Esophagus squamous epithelium (tissue), 5 donors: ENCODE measurements around the gene PDPK1. TPM values are rescaled to one million over a fixed set of nuclear protein-coding genes. Genes with fewer than 3 reads are reported as not detected.

Experiments used
- DNase-seq: peaks from one replicate; lab custom pipeline; 2025; lab: John Stamatoyannopoulos, UW
- H3K27ac ChIP-seq, 4 donors: fragments of 200-600 bp; sonication (generic); one replicate each; pipeline ENCODE4 v1.5.1; 2016 to 2019; ENCODE audit warnings: mild to moderate bottlenecking in 1 of 4
- H3K27me3 ChIP-seq, 4 donors: fragments of 200-600 bp; sonication (generic); 1 replicate in 3 of 4; 2 replicates in 1 of 4; pipeline versions ENCODE4 v1.5.1 to v1.6.0; 2017 to 2021; ENCODE audit warnings: antibody characterized with exemption in 1 of 4
- H3K36me3 ChIP-seq, 3 donors: fragments of 200-600 bp; sonication (generic); one replicate each; pipeline ENCODE4 v1.5.1; 2016 to 2019
- H3K4me1 ChIP-seq, 3 donors: fragments of 200-600 bp; sonication (generic); one replicate each; pipeline ENCODE4 v1.5.1; 2017 to 2019
- H3K4me3 ChIP-seq, 4 donors: fragments of 200-600 bp; sonication (generic); 1 replicate in 3 of 4; 2 replicates in 1 of 4; pipeline ENCODE4 v1.5.1; 2016 to 2019; ENCODE audit warnings: mild to moderate bottlenecking in 2 of 4, moderate library complexity in 1 of 4
- H3K9me3 ChIP-seq, 3 donors: fragments of 200-600 bp; sonication (generic); one replicate each; pipeline ENCODE4 v1.5.1; 2016 to 2019
- POLR2A ChIP-seq, 4 donors: fragments of 450-650 bp; IDR thresholded peaks; one replicate each; pipeline ENCODE4 v1.6.1; 2017; ENCODE audit warnings: antibody characterized with exemption in 4 of 4, mild to moderate bottlenecking in 4 of 4, moderate library complexity in 3 of 4
- WGBS, 2 donors: methylation state at CpG; one replicate each; pipeline ENCODE4 v1.1.5; 2018; 5-methylcytosine and 5-hydroxymethylcytosine counted together
- intact Hi-C: fragments of 100-400 bp; cut with DNase I; formaldehyde crosslinking; loops from one replicate; pipeline ENCODE4 v1.15.0; 2022
- total RNA-seq, 4 donors: library from RNA; depleted of rRNA; stranded (reverse); fragments of >200 nt; gene quantifications; one replicate each; pipeline ENCODE4 v1.1.0, GENCODE V29; 2016
- TF ChIP-seq, protein P1 (sequence below), 6 experiments: fragments of 450-650 bp in 4 of 6; fragments of 200-600 bp in 2 of 6; sonication (generic) in 2 of 6; IDR thresholded peaks; one replicate each; pipeline ENCODE4 v1.5.1; 2016 to 2019; ENCODE audit warnings: antibody characterized with exemption in 6 of 6, mild to moderate bottlenecking in 4 of 6, moderate library complexity in 4 of 6
- donor health status: DM: yes; HTN: yes; CAD: no.

PDPK1 gene
- total RNA-seq, 4 donors from 2014 or later, result 18.3 to 28.2 (median 23.3) TPM

DNA sequence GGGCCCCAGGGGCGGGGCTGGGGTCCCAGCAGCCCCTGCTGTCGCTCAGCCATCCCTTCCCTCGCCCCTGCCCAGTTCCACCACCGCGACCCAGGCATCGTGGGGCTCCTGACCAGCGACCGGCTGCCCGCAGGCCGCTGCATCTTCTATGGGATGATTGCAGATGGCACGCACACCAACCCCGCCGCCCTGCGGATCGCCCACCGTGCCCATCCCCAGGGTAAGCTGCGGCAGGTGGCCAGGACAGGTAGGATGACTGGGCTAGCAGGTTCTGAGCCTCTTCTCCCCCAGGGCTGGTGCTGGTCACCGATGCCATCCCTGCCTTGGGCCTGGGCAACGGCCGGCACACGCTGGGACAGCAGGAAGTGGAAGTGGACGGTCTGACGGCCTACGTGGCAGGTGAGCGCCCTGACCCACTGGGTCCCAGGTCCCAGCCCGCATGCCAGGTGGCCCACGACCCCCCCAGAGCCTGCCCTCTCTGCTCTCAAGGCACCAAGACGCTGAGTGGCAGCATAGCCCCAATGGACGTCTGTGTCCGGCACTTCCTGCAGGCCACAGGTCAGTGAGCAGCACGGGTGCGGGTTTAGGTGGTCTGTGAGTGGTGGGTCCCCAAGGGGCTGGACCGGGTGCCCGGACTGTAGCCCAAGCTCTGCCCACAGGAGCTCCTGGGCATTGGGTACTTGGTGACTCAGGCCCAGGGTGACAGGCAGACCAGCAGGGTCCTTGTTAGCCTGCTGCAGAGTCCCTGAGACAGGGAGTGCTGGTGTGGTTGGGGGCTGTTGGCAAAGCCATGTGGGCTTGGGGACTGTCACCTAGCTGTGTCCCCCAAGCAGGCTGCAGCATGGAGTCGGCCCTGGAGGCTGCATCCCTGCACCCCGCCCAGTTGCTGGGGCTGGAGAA, 9.4 kb upstream of the PDPK1 start:
- TF ChIP-seq POLR2A (IDR thresholded peaks at IDR 0.05), result no peak
- TF ChIP-seq, protein P1, sequence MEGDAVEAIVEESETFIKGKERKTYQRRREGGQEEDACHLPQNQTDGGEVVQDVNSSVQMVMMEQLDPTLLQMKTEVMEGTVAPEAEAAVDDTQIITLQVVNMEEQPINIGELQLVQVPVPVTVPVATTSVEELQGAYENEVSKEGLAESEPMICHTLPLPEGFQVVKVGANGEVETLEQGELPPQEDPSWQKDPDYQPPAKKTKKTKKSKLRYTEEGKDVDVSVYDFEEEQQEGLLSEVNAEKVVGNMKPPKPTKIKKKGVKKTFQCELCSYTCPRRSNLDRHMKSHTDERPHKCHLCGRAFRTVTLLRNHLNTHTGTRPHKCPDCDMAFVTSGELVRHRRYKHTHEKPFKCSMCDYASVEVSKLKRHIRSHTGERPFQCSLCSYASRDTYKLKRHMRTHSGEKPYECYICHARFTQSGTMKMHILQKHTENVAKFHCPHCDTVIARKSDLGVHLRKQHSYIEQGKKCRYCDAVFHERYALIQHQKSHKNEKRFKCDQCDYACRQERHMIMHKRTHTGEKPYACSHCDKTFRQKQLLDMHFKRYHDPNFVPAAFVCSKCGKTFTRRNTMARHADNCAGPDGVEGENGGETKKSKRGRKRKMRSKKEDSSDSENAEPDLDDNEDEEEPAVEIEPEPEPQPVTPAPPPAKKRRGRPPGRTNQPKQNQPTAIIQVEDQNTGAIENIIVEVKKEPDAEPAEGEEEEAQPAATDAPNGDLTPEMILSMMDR (IDR thresholded peaks at IDR 0.05), result no peak
- H3K9me3 ChIP-seq, result no peaks in the 10 kb centered on the region
- H3K27ac ChIP-seq, result no peak overlapping the region
- H3K27me3 ChIP-seq, result no peaks in the 10 kb centered on the region
- H3K36me3 ChIP-seq, result peaks cover 29 to 74% (median 30%) of the 10 kb centered on the region in 3 donors
- H3K4me1 ChIP-seq, result peaks cover 8 to 30% (median 8%) of the 10 kb centered on the region in 3 donors
- intact Hi-C loops, result no loop called here
- H3K4me3 ChIP-seq, result no peak overlapping the region
- 87 to 92% methylated on average over 3 to 7 of the region's 36 CpGs for WGBS, 2 donors
- DNase-seq, result no peak

DNA sequence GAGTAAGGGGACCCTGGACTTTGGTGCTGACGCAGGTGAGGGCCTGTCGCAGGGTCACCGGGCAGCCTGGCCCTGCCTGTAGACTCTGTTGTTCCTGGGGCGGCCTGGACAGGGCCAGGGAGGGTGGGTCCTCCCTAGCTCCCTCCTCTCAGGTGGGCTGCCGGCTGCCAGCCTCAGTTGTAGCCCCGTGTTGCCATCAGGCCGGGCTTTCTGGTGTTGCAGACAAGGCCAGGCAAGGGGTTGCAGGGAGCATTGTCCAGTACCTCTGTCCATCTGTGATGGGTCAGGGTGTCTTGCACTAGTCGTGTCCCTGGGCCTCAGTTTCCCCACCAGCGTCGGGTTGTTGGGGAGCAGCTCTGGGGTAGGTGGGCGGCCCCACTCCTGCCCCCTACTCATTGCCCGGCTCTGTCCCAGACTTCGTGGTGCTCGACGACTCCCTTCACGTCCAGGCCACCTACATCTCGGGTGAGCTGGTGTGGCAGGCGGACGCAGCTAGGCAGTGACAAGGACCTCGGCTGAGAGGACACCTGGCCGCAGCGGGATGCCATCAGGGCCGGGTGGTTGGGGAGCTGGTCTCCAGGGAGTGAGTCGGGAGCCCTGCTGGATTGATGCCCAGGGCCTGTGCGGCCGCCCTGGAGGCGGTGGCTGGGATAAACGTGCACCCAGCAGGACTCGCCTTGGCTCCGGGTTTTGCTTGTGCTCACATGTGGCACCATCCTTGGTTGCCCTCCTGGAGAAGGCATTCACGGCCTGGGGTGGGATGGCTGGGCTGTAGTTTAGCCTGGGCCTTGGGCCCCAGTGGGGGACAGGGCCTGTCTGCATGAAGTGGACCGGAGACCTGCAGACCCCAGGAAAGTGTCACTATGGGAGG, 8.5 kb upstream of the PDPK1 start:
- peaks cover 8 to 34% (median 9%) of the 10 kb centered on the region in 3 donors for H3K4me1 ChIP-seq
- H3K36me3 ChIP-seq, result peaks cover 22 to 65% (median 23%) of the 10 kb centered on the region in 3 donors
- H3K4me3 ChIP-seq, result no peak overlapping the region
- no peak for DNase-seq
- H3K27ac ChIP-seq, result no peak overlapping the region
- intact Hi-C loops, result no loop called here
- WGBS, 2 donors, result 47 to 77% methylated on average over 3 to 9 of the region's 32 CpGs
- no peak for TF ChIP-seq POLR2A (IDR thresholded peaks at IDR 0.05)
- TF ChIP-seq, protein P1 (IDR thresholded peaks at IDR 0.05), result no peak
- no peaks in the 10 kb centered on the region for H3K9me3 ChIP-seq
- H3K27me3 ChIP-seq, result no peaks in the 10 kb centered on the region

DNA sequence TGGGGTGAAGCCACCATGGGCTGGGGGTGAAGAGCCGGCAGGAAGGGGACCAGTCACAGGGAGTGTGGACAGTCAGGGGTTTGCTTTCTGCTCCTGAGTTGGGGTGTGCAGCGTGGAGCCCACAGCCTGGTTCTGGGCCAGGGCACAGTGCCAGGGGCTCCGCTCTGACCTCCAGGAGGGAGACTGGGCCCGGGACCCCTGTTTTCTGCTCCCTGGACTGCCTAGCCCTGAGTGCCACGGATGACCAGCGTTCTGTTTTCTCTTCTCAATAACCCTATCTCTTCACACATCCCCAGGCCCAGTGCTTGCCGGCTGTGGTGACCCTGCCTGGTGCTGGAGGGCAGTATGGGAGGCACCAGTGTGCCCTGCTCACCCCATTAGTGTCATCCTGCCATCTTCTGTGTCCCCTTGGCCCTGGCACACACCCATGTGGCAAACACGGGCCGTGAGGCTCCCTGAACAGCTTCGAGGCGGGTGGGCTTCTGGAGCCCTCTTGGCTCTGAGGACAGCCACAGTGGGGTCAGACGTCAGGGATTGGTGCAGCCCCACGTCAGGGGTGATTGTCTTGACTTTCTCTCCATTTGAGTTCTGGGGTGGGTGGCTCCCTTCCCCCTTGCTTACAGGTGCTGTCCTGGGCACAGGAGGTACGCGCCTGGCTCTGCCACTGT, 7.7 kb upstream of the PDPK1 start:
- DNase-seq, result no peak
- Histone ChIP-seq H3K27ac (peak overlapping the region in 3 of 4 donors; percentile 97 to 99 (median 99)), H3K27me3 (no peaks in the 10 kb centered on the region)

DNA sequence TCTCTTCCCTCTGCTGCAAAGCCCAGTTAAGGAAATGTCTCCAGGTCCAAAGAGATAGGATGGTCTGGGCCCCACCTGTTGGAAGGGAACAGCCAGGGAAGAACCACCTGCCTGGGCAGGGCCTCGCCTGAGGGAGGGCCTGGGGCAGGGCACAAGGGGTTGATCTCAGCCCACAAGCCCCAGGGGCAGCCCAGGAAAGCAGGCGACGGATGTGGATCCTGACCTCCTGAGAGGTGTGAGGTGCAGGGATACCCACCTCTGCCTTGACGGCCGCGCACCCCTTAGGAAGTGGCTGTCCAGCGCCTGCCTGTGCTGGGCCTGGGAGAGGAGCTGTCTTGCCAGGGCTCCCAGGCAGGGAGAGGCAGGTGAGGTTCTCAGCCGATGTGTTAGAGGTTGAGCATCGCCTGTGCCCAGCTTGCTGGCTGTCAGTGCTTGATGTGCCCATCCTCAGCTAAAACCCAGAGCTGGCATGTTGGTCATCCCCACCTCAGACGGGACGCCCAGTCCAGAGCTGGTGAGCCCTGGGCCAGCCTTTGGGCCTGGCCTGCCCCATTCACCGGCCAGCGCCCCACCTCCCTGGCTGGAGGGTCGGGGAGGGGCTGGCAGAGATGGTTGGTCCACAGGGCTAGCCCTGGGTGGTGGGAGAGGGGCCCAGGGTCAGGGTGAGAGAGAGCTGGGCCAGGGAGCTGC, 7.0 kb upstream of the PDPK1 start:
- peak overlapping the region in 1 of 4 donors; percentile 78 for H3K4me3 ChIP-seq
- no peaks in the 10 kb centered on the region for H3K27me3 ChIP-seq
- H3K4me1 ChIP-seq, result peaks cover 8 to 34% (median 10%) of the 10 kb centered on the region in 3 donors
- no peak for DNase-seq
- WGBS, 2 donors, result 96% methylated on average over 5 of the region's 14 CpGs; no CpG with 5 or more reads in 1 of the 2 donors
- intact Hi-C loops, result no loop called here
- peaks cover 19 to 50% (median 19%) of the 10 kb centered on the region in 3 donors for H3K36me3 ChIP-seq
- H3K27ac ChIP-seq, result peak overlapping the region; percentile 95 to 99 (median 98)
- no peaks in the 10 kb centered on the region for H3K9me3 ChIP-seq
- TF ChIP-seq, protein P1 (IDR thresholded peaks at IDR 0.05), result no peak
- TF ChIP-seq POLR2A (IDR thresholded peaks at IDR 0.05), result no peak

More for the DNA sequence above, 7.7 kb upstream of the PDPK1 start:
- Histone ChIP-seq H3K36me3 (peaks cover 19 to 57% (median 19%) of the 10 kb centered on the region in 3 donors), H3K9me3 (no peaks in the 10 kb centered on the region), H3K4me1 (peaks cover 8 to 34% (median 9%) of the 10 kb centered on the region in 3 donors), H3K4me3 (no peak overlapping the region)
- no peak for TF ChIP-seq POLR2A (IDR thresholded peaks at IDR 0.05)
- TF ChIP-seq, protein P1 (IDR thresholded peaks at IDR 0.05), result no peak
- intact Hi-C loops, result no loop called here
- WGBS, 2 donors, result 84 to 88% methylated on average over 6 to 7 of the region's 15 CpGs
